Esophagus squamous epithelium (tissue), 5 donors: ENCODE results near the gene DNAJB13. TPM values are rescaled to one million over a fixed set of nuclear protein-coding genes. Genes with fewer than 3 reads are reported as not detected.

Experiments used
- DNase-seq: peaks from one replicate; lab custom pipeline; 2025; lab: John Stamatoyannopoulos, UW
- H3K27ac ChIP-seq, 4 donors: fragments of 200-600 bp; sonication (generic); one replicate each; pipeline ENCODE4 v1.5.1; 2016 to 2019; ENCODE audit warnings: mild to moderate bottlenecking in 1 of 4
- H3K27me3 ChIP-seq, 4 donors: fragments of 200-600 bp; sonication (generic); 1 replicate in 3 of 4; 2 replicates in 1 of 4; pipeline versions ENCODE4 v1.5.1 to v1.6.0; 2017 to 2021; ENCODE audit warnings: antibody characterized with exemption in 1 of 4
- H3K36me3 ChIP-seq, 3 donors: fragments of 200-600 bp; sonication (generic); one replicate each; pipeline ENCODE4 v1.5.1; 2016 to 2019
- H3K4me1 ChIP-seq, 3 donors: fragments of 200-600 bp; sonication (generic); one replicate each; pipeline ENCODE4 v1.5.1; 2017 to 2019
- H3K4me3 ChIP-seq, 4 donors: fragments of 200-600 bp; sonication (generic); 1 replicate in 3 of 4; 2 replicates in 1 of 4; pipeline ENCODE4 v1.5.1; 2016 to 2019; ENCODE audit warnings: mild to moderate bottlenecking in 2 of 4, moderate library complexity in 1 of 4
- H3K9me3 ChIP-seq, 3 donors: fragments of 200-600 bp; sonication (generic); one replicate each; pipeline ENCODE4 v1.5.1; 2016 to 2019
- CTCF ChIP-seq, 6 experiments: fragments of 450-650 bp in 4 of 6; fragments of 200-600 bp in 2 of 6; sonication (generic) in 2 of 6; IDR thresholded peaks; one replicate each; pipeline ENCODE4 v1.5.1; 2016 to 2019; ENCODE audit warnings: antibody characterized with exemption in 6 of 6, mild to moderate bottlenecking in 4 of 6, moderate library complexity in 4 of 6
- POLR2A ChIP-seq, 4 donors: fragments of 450-650 bp; IDR thresholded peaks; one replicate each; pipeline ENCODE4 v1.6.1; 2017; ENCODE audit warnings: antibody characterized with exemption in 4 of 4, mild to moderate bottlenecking in 4 of 4, moderate library complexity in 3 of 4
- WGBS, 2 donors: methylation state at CpG; one replicate each; pipeline ENCODE4 v1.1.5; 2018; 5-methylcytosine and 5-hydroxymethylcytosine counted together
- intact Hi-C: fragments of 100-400 bp; cut with DNase I; formaldehyde crosslinking; loops from one replicate; pipeline ENCODE4 v1.15.0; 2022
- total RNA-seq, 4 donors: library from RNA; depleted of rRNA; stranded (reverse); fragments of >200 nt; gene quantifications; one replicate each; pipeline ENCODE4 v1.1.0, GENCODE V29; 2016
- donor health status: DM: yes; HTN: yes; CAD: no.

DNAJB13 gene
- total RNA-seq, 4 donors from 2014 or later = not detected

GRCh38 chr11:73978576-73979086, 27.8 kb downstream of the DNAJB13 start:
- no peak for TF ChIP-seq CTCF (IDR thresholded peaks at IDR 0.05)
- no peak for TF ChIP-seq POLR2A (IDR thresholded peaks at IDR 0.05)
- Histone ChIP-seq H3K4me3 (no peak overlapping the region), H3K9me3 (no peaks in the 10 kb centered on the region), H3K4me1 (peaks cover 8 to 67% (median 24%) of the 10 kb centered on the region in 3 donors), H3K27me3 (no peaks in the 10 kb centered on the region), H3K36me3 (peaks cover 0 to 36% (median 0%) of the 10 kb centered on the region in 3 donors), H3K27ac (no peak overlapping the region)
- no peak for DNase-seq
- intact Hi-C loops = no loop called here
- 85 to 100% methylated on average over 2 of the region's 3 CpGs for WGBS, 2 donors

- Histone ChIP-seq H3K4me1 (peaks cover 6 to 68% (median 22%) of the 10 kb centered on the region in 3 donors), H3K36me3 (peaks cover 0 to 32% (median 0%) of the 10 kb centered on the region in 3 donors), H3K9me3 (no peaks in the 10 kb centered on the region), H3K27me3 (no peaks in the 10 kb centered on the region), H3K27ac (peak overlapping the region; percentile 64 to 93 (median 84)), H3K4me3 (peak overlapping the region in 2 of 4 donors; percentile 54 to 72)
- DNase-seq = peak; percentile 24
- WGBS, 2 donors = 53 to 60% methylated on average over 4 to 6 of the region's 6 CpGs
- TF ChIP-seq POLR2A (IDR thresholded peaks at IDR 0.05) = peak in 1 of 4 donors; percentile 52
- peak in 1 of 6 experiments; percentile 6 for TF ChIP-seq CTCF (IDR thresholded peaks at IDR 0.05)
- intact Hi-C loops = no loop called here
Measured at GRCh38 chr11:73980001-73980961, 29.5 kb downstream of the DNAJB13 start.

GRCh38 chr11:73981051-73981805, 30.4 kb downstream of the DNAJB13 start:
- 78 to 87% methylated on average over 10 to 13 of the region's 13 CpGs for WGBS, 2 donors
- intact Hi-C loops = no loop called here
- no peak for DNase-seq
- Histone ChIP-seq H3K4me3 (peak overlapping the region; percentile 44 to 72 (median 62)), H3K27ac (peak overlapping the region; percentile 78 to 93 (median 88)), H3K9me3 (no peaks in the 10 kb centered on the region), H3K4me1 (peaks cover 6 to 68% (median 22%) of the 10 kb centered on the region in 3 donors), H3K36me3 (peaks cover 0 to 24% (median 0%) of the 10 kb centered on the region in 3 donors), H3K27me3 (no peaks in the 10 kb centered on the region)
- TF ChIP-seq CTCF (IDR thresholded peaks at IDR 0.05) (no peak), POLR2A (IDR thresholded peaks at IDR 0.05) (no peak)

GRCh38 chr11:73982595-73982989, 31.8 kb downstream of the DNAJB13 start, which contains the start of gene UCP2:
Gene UCP2, minus strand, starts transcription at chr11:73982843. Its CDS starts 4,465 bp downstream, at chr11:73978378.
- H3K27ac ChIP-seq = peak within 1 kb of the TSS; percentile 78 to 93 (median 88)
- H3K27me3 ChIP-seq = no peaks in the 10 kb centered on the region
- no peaks in the 10 kb centered on the region for H3K9me3 ChIP-seq
- no peak for TF ChIP-seq CTCF (IDR thresholded peaks at IDR 0.05)
- TF ChIP-seq POLR2A (IDR thresholded peaks at IDR 0.05) = no peak
- intact Hi-C loops = no loop called here
- peak within 1 kb of the TSS; percentile 44 to 72 (median 62) for H3K4me3 ChIP-seq
- WGBS, 2 donors = 4% methylated on average over 10 to 41 of the region's 43 CpGs
- H3K36me3 ChIP-seq = peaks cover 0 to 10% (median 0%) of the 10 kb centered on the region in 3 donors
- H3K4me1 ChIP-seq = peaks cover 6 to 67% (median 22%) of the 10 kb centered on the region in 3 donors
- peak; percentile 67 for DNase-seq
